ENCODE data around the gene AGBL4.

GRCh38 chr1:48869116-48869893 lies 1154.4 kb downstream of the AGBL4 start:
- TF ChIP-seq, protein P1, sequence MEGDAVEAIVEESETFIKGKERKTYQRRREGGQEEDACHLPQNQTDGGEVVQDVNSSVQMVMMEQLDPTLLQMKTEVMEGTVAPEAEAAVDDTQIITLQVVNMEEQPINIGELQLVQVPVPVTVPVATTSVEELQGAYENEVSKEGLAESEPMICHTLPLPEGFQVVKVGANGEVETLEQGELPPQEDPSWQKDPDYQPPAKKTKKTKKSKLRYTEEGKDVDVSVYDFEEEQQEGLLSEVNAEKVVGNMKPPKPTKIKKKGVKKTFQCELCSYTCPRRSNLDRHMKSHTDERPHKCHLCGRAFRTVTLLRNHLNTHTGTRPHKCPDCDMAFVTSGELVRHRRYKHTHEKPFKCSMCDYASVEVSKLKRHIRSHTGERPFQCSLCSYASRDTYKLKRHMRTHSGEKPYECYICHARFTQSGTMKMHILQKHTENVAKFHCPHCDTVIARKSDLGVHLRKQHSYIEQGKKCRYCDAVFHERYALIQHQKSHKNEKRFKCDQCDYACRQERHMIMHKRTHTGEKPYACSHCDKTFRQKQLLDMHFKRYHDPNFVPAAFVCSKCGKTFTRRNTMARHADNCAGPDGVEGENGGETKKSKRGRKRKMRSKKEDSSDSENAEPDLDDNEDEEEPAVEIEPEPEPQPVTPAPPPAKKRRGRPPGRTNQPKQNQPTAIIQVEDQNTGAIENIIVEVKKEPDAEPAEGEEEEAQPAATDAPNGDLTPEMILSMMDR (IDR thresholded peaks at IDR 0.05 in 4 of 5, conservative IDR thresholded peaks at IDR 0.05 in 1 of 5) = no peak
- TF ChIP-seq POLR2A (IDR thresholded peaks at IDR 0.05) = no peak
